ENCODE measurements around the gene PCYT1B. TPM values are rescaled to one million over a fixed set of nuclear protein-coding genes. Genes with fewer than 3 reads are reported as not detected.

The PCYT1B gene
- total and polyA plus RNA-seq, 2 of the 13 experiments (the other 11 are each of a cell fraction or from before 2014, with no cell fraction given) = 6.1 to 9.2 TPM

GRCh38 chrX:24693453-24694202, 46.5 kb upstream of the PCYT1B start, which contains the start of gene POLA1 (continued):
- no peak for TF ChIP-seq TBL1XR1 (IDR thresholded peaks at IDR 0.05; ENCODE audit: borderline replicate concordance, low read length, partially characterized antibody)
- no peak for TF ChIP-seq SMC3 (IDR thresholded peaks at IDR 0.05; ENCODE audit: low read length)
- TF ChIP-seq ZNF7 (CRISPR knock-in tag; IDR thresholded peaks at IDR 0.05) = no peak
- no peak for TF ChIP-seq TRAFD1 (CRISPR knock-in tag; IDR thresholded peaks at IDR 0.05; ENCODE audit: borderline replicate concordance)
- TF ChIP-seq TGIF2 (CRISPR knock-in tag; IDR thresholded peaks at IDR 0.05) = peak; percentile 52; the same call in 1 of the 2 replicates
- TF ChIP-seq ZNF549 (CRISPR knock-in tag; IDR thresholded peaks at IDR 0.05) = no peak
- TF ChIP-seq ZNF441 (CRISPR knock-in tag; IDR thresholded peaks at IDR 0.05; ENCODE audit: borderline replicate concordance) = no peak
- peak; percentile 57 to 60 for TF ChIP-seq POLR2A (IDR thresholded peaks at IDR 0.05; ENCODE audit: insufficient read depth in 1 of 2, low read depth in 2 of 2, low read length in 2 of 2)
- no peak for TF ChIP-seq AGO2 (optimal IDR thresholded peaks at IDR 0.05; ENCODE audit: low read depth, low read length)
- TF ChIP-seq ZNF770 (CRISPR knock-in tag; IDR thresholded peaks at IDR 0.05) = 0 out of 2 replicates have a peak, but pooled peaks have one; percentile 33
- TF ChIP-seq NCOR1 (IDR thresholded peaks at IDR 0.05; ENCODE audit: borderline replicate concordance, low read length) = no peak
- TF ChIP-seq BRF2 (CRISPR knock-in tag; IDR thresholded peaks at IDR 0.05) = no peak
- no peak for TF ChIP-seq ADNP (CRISPR knock-in tag; IDR thresholded peaks at IDR 0.05)
- no peak for TF ChIP-seq NFKBIZ (CRISPR knock-in tag; IDR thresholded peaks at IDR 0.05)
- TF ChIP-seq CREBL2 (CRISPR knock-in tag; IDR thresholded peaks at IDR 0.05; ENCODE audit: borderline replicate concordance) = no peak
- TF ChIP-seq ZNF292 (CRISPR knock-in tag; IDR thresholded peaks at IDR 0.05; ENCODE audit: borderline replicate concordance, low read depth) = no peak
- TF ChIP-seq RFXAP (CRISPR knock-in tag; IDR thresholded peaks at IDR 0.05; ENCODE audit: borderline replicate concordance) = no peak
- TF ChIP-seq CBX5 (CRISPR knock-in tag; IDR thresholded peaks at IDR 0.05; ENCODE audit: borderline replicate concordance) = no peak
- no peak for TF ChIP-seq TP53 (CRISPR knock-in tag; conservative IDR thresholded peaks at IDR 0.05)
- TF ChIP-seq RELA (CRISPR knock-in tag; IDR thresholded peaks at IDR 0.05) = no peak
- TF ChIP-seq RAD21 (CRISPR knock-in tag; IDR thresholded peaks at IDR 0.05) = 0 out of 2 replicates have a peak, but pooled peaks have one; percentile 10
- no peak for TF ChIP-seq ZIK1 (CRISPR knock-in tag; IDR thresholded peaks at IDR 0.05; ENCODE audit: borderline replicate concordance, low read depth)
- TF ChIP-seq ZBTB3 (CRISPR knock-in tag; IDR thresholded peaks at IDR 0.05; ENCODE audit: borderline replicate concordance, low read depth) = no peak
- TF ChIP-seq ZBTB20 (CRISPR knock-in tag; IDR thresholded peaks at IDR 0.05; ENCODE audit: borderline replicate concordance, low read depth) = no peak
- TF ChIP-seq HBP1 (CRISPR knock-in tag; IDR thresholded peaks at IDR 0.05; ENCODE audit: low read depth) = no peak

Measured in HepG2 (cell line).